HG02943 (cell line): Measurements from ENCODE around the gene MTUS2.
A peak's percentile ranks its signal among the peaks of the same experiment; 100 is the strongest.

Experiments used
- ATAC-seq: cut with Tn5 transposase; IDR thresholded peaks from one replicate; pipeline ENCODE4 v1.9.1; 2021; ENCODE audit warnings: mild to moderate bottlenecking, low read depth, moderate library complexity; ENCODE audit not compliant: unreplicated experiment

The MTUS2 gene

GRCh38 chr13:29101905-29102304 lies 281.8 kb downstream of the MTUS2 start:
- no peak for ATAC-seq

- ATAC-seq: no peak
These were observed 283.1 kb downstream of the MTUS2 start for GRCh38 chr13:29103065-29103800.

- ATAC-seq: no peak
These were observed 284.3 kb downstream of the MTUS2 start for GRCh38 chr13:29104461-29104860.

GRCh38 chr13:29105779-29106178 lies 285.6 kb downstream of the MTUS2 start:
- ATAC-seq: no peak

GRCh38 chr13:29106651-29107050 lies 286.5 kb downstream of the MTUS2 start:
- no peak for ATAC-seq

GRCh38 chr13:29108068-29108786 lies 288.1 kb downstream of the MTUS2 start:
- ATAC-seq: no peak

- no peak for ATAC-seq
These were observed 289.8 kb downstream of the MTUS2 start for GRCh38 chr13:29109987-29110386.

- ATAC-seq: no peak
These were observed 291.3 kb downstream of the MTUS2 start for GRCh38 chr13:29111446-29111845.

GRCh38 chr13:29115842-29116241 lies 295.7 kb downstream of the MTUS2 start:
- no peak for ATAC-seq

- no peak for ATAC-seq
These were observed 297.5 kb downstream of the MTUS2 start for GRCh38 chr13:29117663-29118062.

- ATAC-seq: no peak
These were observed 298.3 kb downstream of the MTUS2 start for GRCh38 chr13:29118471-29118870.

- peak; percentile 57 for ATAC-seq
These were observed 305.2 kb downstream of the MTUS2 start for GRCh38 chr13:29125191-29125933.

- peak; percentile 61 for ATAC-seq
These were observed 305.8 kb downstream of the MTUS2 start for GRCh38 chr13:29125934-29126424.

- ATAC-seq: no peak
These were observed 309.5 kb downstream of the MTUS2 start for GRCh38 chr13:29129616-29130015.

- ATAC-seq: no peak
These were observed 311.0 kb downstream of the MTUS2 start for GRCh38 chr13:29131159-29131558.

GRCh38 chr13:29131881-29132668 lies 311.9 kb downstream of the MTUS2 start:
- ATAC-seq: no peak

- ATAC-seq: no peak
These were observed 316.2 kb downstream of the MTUS2 start for GRCh38 chr13:29136341-29136740.

GRCh38 chr13:29137016-29137415 lies 316.9 kb downstream of the MTUS2 start:
- no peak for ATAC-seq

- ATAC-seq: no peak
These were observed 317.9 kb downstream of the MTUS2 start for GRCh38 chr13:29137995-29138394.

- no peak for ATAC-seq
These were observed 320.1 kb downstream of the MTUS2 start for GRCh38 chr13:29140277-29140676.
